Astrocyte (in vitro differentiated cells and primary cell): Measurements from ENCODE around the gene CACNB1.

Source experiments
- CTCF ChIP-seq: IDR thresholded peaks from 2 replicates; pipeline ENCODE4 v1.5.1; 2011; ENCODE audit warnings: low read depth, mild to moderate bottlenecking, inconsistent platforms, low read length, moderate library complexity; ENCODE audit not compliant: insufficient read depth
- EZH2 ChIP-seq: IDR thresholded peaks from 2 replicates; pipeline ENCODE4 v1.6.1; 2012; ENCODE audit warnings: mild to moderate bottlenecking, low read length, inconsistent platforms; ENCODE audit not compliant: insufficient read depth

- TF ChIP-seq EZH2 (no peak), CTCF (no peak)
These were observed 32.9 kb upstream of the CACNB1 start for GRCh38 chr17:39230361-39230760.
